Uterus (tissue), 2 donors: ENCODE results near the gene NUP50.

Source experiments
- POLR2A ChIP-seq, 2 donors: fragments of 450-650 bp; IDR thresholded peaks; one replicate each; pipeline ENCODE4 v1.6.1; 2016; ENCODE audit warnings: antibody characterized with exemption in 2 of 2, mild to moderate bottlenecking in 1 of 2, moderate library complexity in 1 of 2
- TF ChIP-seq, protein P1 (sequence below), 4 experiments: fragments of 200-600 bp in 2 of 4; fragments of 450-650 bp in 2 of 4; sonication (generic) in 2 of 4; IDR thresholded peaks; one replicate each; pipeline ENCODE4 v1.5.1; 2016 to 2019; ENCODE audit warnings: antibody characterized with exemption in 4 of 4, mild to moderate bottlenecking in 2 of 4, moderate library complexity in 1 of 4

DNA sequence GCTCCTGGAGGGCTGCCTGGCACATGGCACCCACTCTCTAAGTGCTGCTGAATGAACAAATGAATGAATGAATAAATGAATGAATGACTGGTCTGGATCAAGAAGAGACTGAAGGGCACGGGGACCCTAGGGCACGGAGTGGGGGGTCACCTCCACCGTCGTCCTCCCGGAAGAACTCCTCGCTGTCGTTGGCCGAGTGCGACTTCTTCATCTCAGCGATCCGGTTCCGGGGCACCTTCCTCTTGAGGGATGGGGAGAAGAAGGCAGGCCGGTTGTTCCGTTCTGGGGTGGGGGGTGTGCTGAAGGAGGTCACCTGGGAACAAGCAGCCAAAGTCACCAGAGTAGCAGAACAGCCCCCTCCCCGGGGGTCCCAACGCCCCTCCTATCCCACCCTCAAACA, 36.0 kb downstream of the NUP50 start:
- TF ChIP-seq, protein P1, sequence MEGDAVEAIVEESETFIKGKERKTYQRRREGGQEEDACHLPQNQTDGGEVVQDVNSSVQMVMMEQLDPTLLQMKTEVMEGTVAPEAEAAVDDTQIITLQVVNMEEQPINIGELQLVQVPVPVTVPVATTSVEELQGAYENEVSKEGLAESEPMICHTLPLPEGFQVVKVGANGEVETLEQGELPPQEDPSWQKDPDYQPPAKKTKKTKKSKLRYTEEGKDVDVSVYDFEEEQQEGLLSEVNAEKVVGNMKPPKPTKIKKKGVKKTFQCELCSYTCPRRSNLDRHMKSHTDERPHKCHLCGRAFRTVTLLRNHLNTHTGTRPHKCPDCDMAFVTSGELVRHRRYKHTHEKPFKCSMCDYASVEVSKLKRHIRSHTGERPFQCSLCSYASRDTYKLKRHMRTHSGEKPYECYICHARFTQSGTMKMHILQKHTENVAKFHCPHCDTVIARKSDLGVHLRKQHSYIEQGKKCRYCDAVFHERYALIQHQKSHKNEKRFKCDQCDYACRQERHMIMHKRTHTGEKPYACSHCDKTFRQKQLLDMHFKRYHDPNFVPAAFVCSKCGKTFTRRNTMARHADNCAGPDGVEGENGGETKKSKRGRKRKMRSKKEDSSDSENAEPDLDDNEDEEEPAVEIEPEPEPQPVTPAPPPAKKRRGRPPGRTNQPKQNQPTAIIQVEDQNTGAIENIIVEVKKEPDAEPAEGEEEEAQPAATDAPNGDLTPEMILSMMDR (IDR thresholded peaks at IDR 0.05): no peak
- TF ChIP-seq POLR2A (IDR thresholded peaks at IDR 0.05): no peak
